ENCODE data around the gene NDUFB8.

DNA sequence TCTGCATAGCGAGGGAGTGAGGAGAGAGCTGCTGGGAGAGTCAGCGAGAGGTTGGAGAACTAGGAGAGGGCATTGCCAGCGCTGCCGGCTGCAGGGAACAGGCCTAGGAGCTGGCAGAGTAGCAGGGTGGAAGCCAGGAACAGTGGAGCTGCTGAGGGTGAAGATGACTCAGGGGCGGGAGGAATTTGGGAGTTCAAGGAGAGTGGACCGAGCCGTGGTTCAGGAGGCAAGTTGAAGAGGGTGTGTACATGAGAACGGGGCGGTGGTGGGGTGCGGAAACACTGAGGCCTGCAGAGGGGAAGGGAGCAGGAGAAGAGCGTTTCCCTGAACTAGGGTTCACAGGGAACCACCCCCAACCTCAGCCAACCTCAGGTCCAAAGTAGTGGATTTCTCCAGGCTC, 37.6 kb upstream of the NDUFB8 start:
- TF ChIP-seq EP300 (IDR thresholded peaks at IDR 0.05) (no peak), POLR2A (IDR thresholded peaks at IDR 0.05) (no peak)
- TF ChIP-seq, protein P1, sequence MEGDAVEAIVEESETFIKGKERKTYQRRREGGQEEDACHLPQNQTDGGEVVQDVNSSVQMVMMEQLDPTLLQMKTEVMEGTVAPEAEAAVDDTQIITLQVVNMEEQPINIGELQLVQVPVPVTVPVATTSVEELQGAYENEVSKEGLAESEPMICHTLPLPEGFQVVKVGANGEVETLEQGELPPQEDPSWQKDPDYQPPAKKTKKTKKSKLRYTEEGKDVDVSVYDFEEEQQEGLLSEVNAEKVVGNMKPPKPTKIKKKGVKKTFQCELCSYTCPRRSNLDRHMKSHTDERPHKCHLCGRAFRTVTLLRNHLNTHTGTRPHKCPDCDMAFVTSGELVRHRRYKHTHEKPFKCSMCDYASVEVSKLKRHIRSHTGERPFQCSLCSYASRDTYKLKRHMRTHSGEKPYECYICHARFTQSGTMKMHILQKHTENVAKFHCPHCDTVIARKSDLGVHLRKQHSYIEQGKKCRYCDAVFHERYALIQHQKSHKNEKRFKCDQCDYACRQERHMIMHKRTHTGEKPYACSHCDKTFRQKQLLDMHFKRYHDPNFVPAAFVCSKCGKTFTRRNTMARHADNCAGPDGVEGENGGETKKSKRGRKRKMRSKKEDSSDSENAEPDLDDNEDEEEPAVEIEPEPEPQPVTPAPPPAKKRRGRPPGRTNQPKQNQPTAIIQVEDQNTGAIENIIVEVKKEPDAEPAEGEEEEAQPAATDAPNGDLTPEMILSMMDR (IDR thresholded peaks at IDR 0.05) = no peak

All from suprapubic skin (tissue), 3 donors.